Lung (tissue), 12 donors: ENCODE measurements around the gene MAPK8IP3. TPM values are rescaled to one million over a fixed set of nuclear protein-coding genes. Genes with fewer than 3 reads are reported as not detected.

Experiments used
- ATAC-seq: fragments of 200-7000 bp; cut with Tn5 transposase; one replicate; pipeline ENCODE4 v1.9.1; 2020; ENCODE audit warnings: moderate number of reproducible peaks; ENCODE audit not compliant: insufficient read depth, low FRiP score
- DNase-seq, 3 donors: peaks; one replicate each; pipeline ENCODE4 v3.0.0-alpha.2; 2013 to 2017
- H3K27ac ChIP-seq, 2 donors: one replicate each; pipeline ENCODE4 v1.5.1; 2013; ENCODE audit warnings: mild to moderate bottlenecking in 2 of 2, moderate library complexity in 2 of 2, control low read depth in 1 of 2, inconsistent platforms in 1 of 2, low read depth in 1 of 2, low read length in 1 of 2
- H3K27me3 ChIP-seq, 3 donors: one replicate each; pipeline ENCODE4 v1.5.1; 2013; ENCODE audit warnings: low read length in 2 of 3; ENCODE audit not compliant: control insufficient read depth in 3 of 3, insufficient read depth in 3 of 3
- H3K36me3 ChIP-seq, 4 donors: one replicate each; pipeline ENCODE4 v1.5.1; 2013; ENCODE audit warnings: low read length in 4 of 4, mild to moderate bottlenecking in 1 of 4, moderate library complexity in 1 of 4; ENCODE audit not compliant: control insufficient read depth in 4 of 4, insufficient read depth in 4 of 4
- H3K4me1 ChIP-seq, 5 donors: one replicate each; pipeline ENCODE4 v1.5.1; 2013; ENCODE audit warnings: low read length in 5 of 5, mild to moderate bottlenecking in 2 of 5, moderate library complexity in 1 of 5; ENCODE audit not compliant: control insufficient read depth in 5 of 5, insufficient read depth in 5 of 5
- H3K4me3 ChIP-seq: one replicate; pipeline ENCODE4 v1.5.1; 2013; ENCODE audit warnings: mild to moderate bottlenecking, control low read depth, moderate library complexity
- H3K9ac ChIP-seq, 2 donors: one replicate each; pipeline ENCODE4 v1.5.1; 2013; ENCODE audit warnings: low read length in 2 of 2, control low read depth in 1 of 2; ENCODE audit not compliant: insufficient read depth in 1 of 2
- H3K9me3 ChIP-seq, 4 donors: one replicate each; pipeline ENCODE4 v1.5.1; 2013; ENCODE audit warnings: low read length in 3 of 4, mild to moderate bottlenecking in 1 of 4, moderate library complexity in 1 of 4; ENCODE audit not compliant: control insufficient read depth in 4 of 4, insufficient read depth in 3 of 4
- WGBS, 2 donors: extraction: QIAGEN DNeasy Blood & Tissue Kit; methylation state at CpG; one replicate each; pipeline ENCODE4 v1.1.7; 2013; 5-methylcytosine and 5-hydroxymethylcytosine counted together
- polyA plus RNA-seq, 2 donors: library from polyadenylated mRNA; stranded (reverse); fragments of 200-250 nt; gene quantifications; one replicate each; pipeline ENCODE4 v1.2.1, GENCODE V29; 2013
- total RNA-seq, 2 donors: library from RNA; depleted of rRNA in 1 of 2; stranded (reverse); fragments of >200 nt in 1 of 2; gene quantifications; one replicate each; pipeline ENCODE4 v1.2.1, GENCODE V29; 2014 to 2021
- TF ChIP-seq, protein P1 (sequence below): IDR thresholded peaks from 2 replicates; pipeline ENCODE4 v1.5.1; 2012; ENCODE audit warnings: mild to moderate bottlenecking; ENCODE audit errors: control extremely low read depth, extremely low read depth
- donor health status: control.
- donor health status: control.
- donor health status: Bipolar disorder and iron deficiency.
- donor health status: healthy.
- donor health status: DM: yes; HTN: yes; CAD: no.

The MAPK8IP3 gene
- total and polyA plus RNA-seq, 4 donors, result 40.3 to 76.7 (median 63.6) TPM

DNA sequence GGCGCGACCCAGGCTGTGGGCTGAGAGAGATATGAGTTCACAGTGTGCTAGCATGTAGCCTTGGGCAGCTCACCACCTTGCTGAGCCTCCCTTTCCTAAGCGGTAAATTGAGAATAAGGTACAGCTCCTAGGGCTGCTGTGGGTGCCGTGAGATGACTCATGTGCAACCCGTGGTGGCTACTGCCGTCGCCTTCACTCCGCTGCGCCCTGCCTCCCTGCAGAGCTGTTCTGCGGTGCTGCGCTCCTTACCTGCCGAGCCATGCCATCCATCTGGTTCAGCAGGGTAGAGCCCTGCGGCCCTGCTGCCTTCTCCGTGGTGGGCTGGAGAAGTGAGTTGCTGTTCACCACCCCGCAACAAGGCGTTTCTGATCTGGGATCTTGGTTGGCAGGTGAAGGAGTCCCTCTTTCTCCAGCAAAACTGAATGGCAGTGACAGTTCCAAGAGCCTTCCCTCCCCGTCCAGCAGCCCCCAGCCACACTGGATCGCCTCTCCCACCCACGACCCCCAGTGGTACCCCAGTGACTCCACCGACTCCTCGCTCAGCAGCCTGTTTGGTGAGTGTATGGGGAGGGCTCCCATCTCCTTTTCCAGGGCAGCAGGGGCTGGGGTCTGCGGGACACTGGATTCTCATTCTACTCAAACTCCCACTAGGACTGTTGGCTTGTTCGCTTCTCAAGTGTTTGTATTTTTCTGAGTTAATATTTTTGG is 37.2 kb upstream of the MAPK8IP3 start:
- TF ChIP-seq, protein P1, sequence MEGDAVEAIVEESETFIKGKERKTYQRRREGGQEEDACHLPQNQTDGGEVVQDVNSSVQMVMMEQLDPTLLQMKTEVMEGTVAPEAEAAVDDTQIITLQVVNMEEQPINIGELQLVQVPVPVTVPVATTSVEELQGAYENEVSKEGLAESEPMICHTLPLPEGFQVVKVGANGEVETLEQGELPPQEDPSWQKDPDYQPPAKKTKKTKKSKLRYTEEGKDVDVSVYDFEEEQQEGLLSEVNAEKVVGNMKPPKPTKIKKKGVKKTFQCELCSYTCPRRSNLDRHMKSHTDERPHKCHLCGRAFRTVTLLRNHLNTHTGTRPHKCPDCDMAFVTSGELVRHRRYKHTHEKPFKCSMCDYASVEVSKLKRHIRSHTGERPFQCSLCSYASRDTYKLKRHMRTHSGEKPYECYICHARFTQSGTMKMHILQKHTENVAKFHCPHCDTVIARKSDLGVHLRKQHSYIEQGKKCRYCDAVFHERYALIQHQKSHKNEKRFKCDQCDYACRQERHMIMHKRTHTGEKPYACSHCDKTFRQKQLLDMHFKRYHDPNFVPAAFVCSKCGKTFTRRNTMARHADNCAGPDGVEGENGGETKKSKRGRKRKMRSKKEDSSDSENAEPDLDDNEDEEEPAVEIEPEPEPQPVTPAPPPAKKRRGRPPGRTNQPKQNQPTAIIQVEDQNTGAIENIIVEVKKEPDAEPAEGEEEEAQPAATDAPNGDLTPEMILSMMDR, result no peak
- H3K9ac ChIP-seq, result no peak overlapping the region
- no peaks in the 10 kb centered on the region for H3K27me3 ChIP-seq
- peaks cover 22 to 84% (median 63%) of the 10 kb centered on the region in 4 donors for H3K36me3 ChIP-seq
- ATAC-seq (no peak), DNase-seq (no peak)
- no peaks in the 10 kb centered on the region for H3K4me1 ChIP-seq
- H3K9me3 ChIP-seq, result no peaks in the 10 kb centered on the region
- H3K4me3 ChIP-seq, result no peak overlapping the region
- WGBS, 2 donors, result 95 to 98% methylated on average over 23 of the region's 23 CpGs
- H3K27ac ChIP-seq, result no peak overlapping the region

DNA sequence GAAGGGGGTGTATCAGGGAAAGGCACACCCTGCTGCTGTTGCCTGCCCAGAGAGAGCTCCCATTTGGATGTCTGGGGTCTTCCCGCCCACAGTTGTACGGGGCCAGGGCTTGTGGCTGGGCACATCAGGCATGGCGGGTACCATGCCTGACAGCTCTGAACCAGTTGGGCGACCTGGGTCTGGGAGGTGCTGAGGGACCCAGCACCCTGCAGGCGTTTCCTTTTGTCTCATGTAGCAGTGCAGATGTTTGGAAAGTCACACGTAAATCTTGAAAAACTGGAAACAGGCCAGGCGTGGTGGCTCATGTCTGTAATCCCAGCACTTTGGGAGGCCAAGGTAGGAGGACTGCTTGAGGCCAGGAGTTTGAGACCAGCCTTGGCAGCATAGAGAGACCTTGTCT is 36.3 kb upstream of the MAPK8IP3 start:
- H3K27me3 ChIP-seq, result no peaks in the 10 kb centered on the region
- TF ChIP-seq, protein P1, result no peak
- no peak for ATAC-seq
- no peak overlapping the region for H3K4me3 ChIP-seq
- DNase-seq, result no peak
- H3K4me1 ChIP-seq, result no peaks in the 10 kb centered on the region
- H3K9ac ChIP-seq, result no peak overlapping the region
- H3K27ac ChIP-seq, result no peak overlapping the region
- WGBS, 2 donors, result 93 to 98% methylated on average over 7 of the region's 7 CpGs
- no peaks in the 10 kb centered on the region for H3K9me3 ChIP-seq
- H3K36me3 ChIP-seq, result peaks cover 17 to 86% (median 66%) of the 10 kb centered on the region in 4 donors

DNA sequence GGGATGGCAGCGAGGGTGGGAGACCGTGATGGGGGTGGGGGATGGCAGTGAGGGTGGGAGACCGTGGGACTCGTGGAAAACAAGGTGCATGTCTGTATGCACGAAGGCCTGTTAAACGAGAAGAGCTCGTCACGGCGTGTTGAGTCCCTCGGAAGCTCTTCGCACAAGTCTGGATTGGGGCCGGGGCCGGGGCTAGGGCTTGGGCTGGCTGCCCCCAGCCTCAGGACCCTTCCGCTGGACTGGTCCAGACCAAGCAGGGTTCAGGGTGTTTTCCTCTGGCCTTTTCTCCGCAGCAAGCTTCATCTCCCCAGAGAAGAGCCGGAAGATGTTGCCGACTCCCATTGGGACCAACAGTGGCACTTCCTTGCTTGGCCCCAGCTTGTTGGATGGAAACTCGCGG is 35.6 kb upstream of the MAPK8IP3 start:
- no peaks in the 10 kb centered on the region for H3K4me1 ChIP-seq
- H3K36me3 ChIP-seq, result peaks cover 13 to 86% (median 66%) of the 10 kb centered on the region in 4 donors

More for the DNA sequence above, 35.6 kb upstream of the MAPK8IP3 start:
- ATAC-seq (no peak), DNase-seq (no peak)
- no peak overlapping the region for H3K9ac ChIP-seq
- H3K4me3 ChIP-seq, result no peak overlapping the region
- no peaks in the 10 kb centered on the region for H3K9me3 ChIP-seq
- no peaks in the 10 kb centered on the region for H3K27me3 ChIP-seq
- TF ChIP-seq, protein P1, result no peak
- 95 to 97% methylated on average over 19 of the region's 19 CpGs for WGBS, 2 donors
- H3K27ac ChIP-seq, result no peak overlapping the region
